ENCODE results near the gene FHIT. TPM values are rescaled to one million over a fixed set of nuclear protein-coding genes. Genes with fewer than 3 reads are reported as not detected.

FHIT gene
- total and polyA plus RNA-seq, 2 experiments from 2014 or later, result 9.7 to 16.2 TPM

DNA sequence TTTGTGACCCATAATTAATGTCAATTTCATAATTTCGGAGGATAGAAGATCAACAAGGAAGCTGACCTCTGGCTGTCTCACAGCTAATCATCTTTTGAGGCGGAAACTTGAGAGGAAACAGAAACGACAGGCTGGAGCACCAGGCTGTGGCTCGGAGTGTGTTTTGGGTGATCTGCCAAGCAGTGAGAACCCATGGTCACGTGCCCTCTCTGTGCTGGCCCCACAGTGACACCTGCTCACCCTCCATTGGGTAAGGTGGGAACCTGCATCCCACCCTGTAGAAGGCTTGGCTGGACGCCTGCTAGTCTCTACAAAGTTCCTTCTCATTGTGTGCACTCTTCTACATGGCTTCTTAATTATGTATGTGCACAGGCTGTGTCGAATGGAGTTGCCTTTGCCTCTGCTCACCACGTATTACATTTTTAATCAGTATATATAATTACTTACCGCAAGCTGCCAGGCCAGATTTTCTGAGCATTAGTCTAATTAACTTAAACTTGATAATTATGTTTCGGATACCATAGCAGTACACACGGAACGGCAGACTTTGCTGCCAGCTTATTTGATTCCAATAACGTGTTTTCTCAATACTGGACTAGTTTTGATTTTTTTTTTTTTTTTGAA, 1482.0 kb downstream of the FHIT start:
- H3K4me3 ChIP-seq, result no peak overlapping the region
- TF ChIP-seq EZH2 (IDR thresholded peaks at IDR 0.05; ENCODE audit: borderline replicate concordance) (no peak), EZH2phosphoT487 (IDR thresholded peaks at IDR 0.05; ENCODE audit: low read depth, severe bottlenecking, unreplicated experiment) (no peak)
- TF ChIP-seq, protein P1, sequence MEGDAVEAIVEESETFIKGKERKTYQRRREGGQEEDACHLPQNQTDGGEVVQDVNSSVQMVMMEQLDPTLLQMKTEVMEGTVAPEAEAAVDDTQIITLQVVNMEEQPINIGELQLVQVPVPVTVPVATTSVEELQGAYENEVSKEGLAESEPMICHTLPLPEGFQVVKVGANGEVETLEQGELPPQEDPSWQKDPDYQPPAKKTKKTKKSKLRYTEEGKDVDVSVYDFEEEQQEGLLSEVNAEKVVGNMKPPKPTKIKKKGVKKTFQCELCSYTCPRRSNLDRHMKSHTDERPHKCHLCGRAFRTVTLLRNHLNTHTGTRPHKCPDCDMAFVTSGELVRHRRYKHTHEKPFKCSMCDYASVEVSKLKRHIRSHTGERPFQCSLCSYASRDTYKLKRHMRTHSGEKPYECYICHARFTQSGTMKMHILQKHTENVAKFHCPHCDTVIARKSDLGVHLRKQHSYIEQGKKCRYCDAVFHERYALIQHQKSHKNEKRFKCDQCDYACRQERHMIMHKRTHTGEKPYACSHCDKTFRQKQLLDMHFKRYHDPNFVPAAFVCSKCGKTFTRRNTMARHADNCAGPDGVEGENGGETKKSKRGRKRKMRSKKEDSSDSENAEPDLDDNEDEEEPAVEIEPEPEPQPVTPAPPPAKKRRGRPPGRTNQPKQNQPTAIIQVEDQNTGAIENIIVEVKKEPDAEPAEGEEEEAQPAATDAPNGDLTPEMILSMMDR (IDR thresholded peaks at IDR 0.05; ENCODE audit: poor library complexity), result no peak
- no peak for DNase-seq (ENCODE audit: low spot score)
- no peaks in the 10 kb centered on the region for H4K20me1 ChIP-seq (ENCODE audit: insufficient read depth, poor library complexity, severe bottlenecking)
- H3K4me1 ChIP-seq (ENCODE audit: insufficient read depth), result peaks cover 11% of the 10 kb centered on the region
- no peaks in the 10 kb centered on the region for H3K79me2 ChIP-seq
- no peak overlapping the region for H3K27ac ChIP-seq
- H3K9me3 ChIP-seq (ENCODE audit: low read depth), result no peaks in the 10 kb centered on the region
- H3K4me2 ChIP-seq, result no peak overlapping the region
- no peak overlapping the region for H2AFZ ChIP-seq
- WGBS (ENCODE audit: low lambda C conversion rate, missing lambda C conversion rate), result 96% methylated on average over 13 of the region's 13 CpGs
- no peaks in the 10 kb centered on the region for H3K36me3 ChIP-seq (replicated peaks; ENCODE audit: insufficient read depth, low read depth)
- no peaks in the 10 kb centered on the region for H3K9me2 ChIP-seq (replicated peaks; ENCODE audit: insufficient read depth)
- H3K27me3 ChIP-seq, result no peaks in the 10 kb centered on the region

DNA sequence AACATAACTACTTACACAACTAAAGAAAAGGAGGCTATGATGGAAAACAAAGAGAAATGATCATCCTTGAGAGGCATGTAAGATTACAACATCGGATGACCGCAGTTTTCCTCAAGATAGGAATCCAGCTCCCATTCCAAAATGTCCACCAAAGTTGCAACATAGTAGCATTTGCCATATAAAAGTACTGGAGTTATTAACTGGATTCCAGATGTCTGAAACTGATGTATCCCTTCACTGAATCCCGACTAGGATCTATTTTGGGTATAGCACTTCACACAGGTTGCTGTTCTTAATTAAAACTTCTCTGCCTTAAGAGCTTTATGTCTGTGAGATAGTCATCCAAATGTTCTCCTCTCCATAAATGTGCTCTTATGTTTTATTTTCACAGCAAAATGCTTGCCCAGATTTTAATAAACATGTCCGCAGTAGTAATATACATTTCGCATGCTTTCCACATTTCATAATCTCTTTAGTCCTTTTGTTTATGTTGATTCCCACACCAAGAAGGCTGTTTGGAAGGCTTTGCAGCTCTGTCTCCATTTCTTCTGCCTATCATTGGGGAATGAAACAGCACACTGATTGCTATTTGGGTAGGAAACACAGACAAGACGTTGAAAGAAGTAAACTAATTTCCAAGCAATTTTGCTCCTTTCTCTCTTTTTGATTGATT, 1484.9 kb downstream of the FHIT start:
- Histone ChIP-seq H3K79me2 (no peaks in the 10 kb centered on the region), H3K27me3 (no peaks in the 10 kb centered on the region), H3K4me2 (no peak overlapping the region), H3K27ac (no peak overlapping the region), H4K20me1 (ENCODE audit: insufficient read depth, poor library complexity, severe bottlenecking) (no peaks in the 10 kb centered on the region), H2AFZ (no peak overlapping the region), H3K4me3 (no peak overlapping the region), H3K9me3 (ENCODE audit: low read depth) (no peaks in the 10 kb centered on the region), H3K36me3 (replicated peaks; ENCODE audit: insufficient read depth, low read depth) (no peaks in the 10 kb centered on the region), H3K9me2 (replicated peaks; ENCODE audit: insufficient read depth) (no peaks in the 10 kb centered on the region), H3K4me1 (ENCODE audit: insufficient read depth) (peaks cover 25% of the 10 kb centered on the region)
- WGBS (ENCODE audit: low lambda C conversion rate, missing lambda C conversion rate), result 64% methylated on average over 6 of the region's 6 CpGs
- DNase-seq (ENCODE audit: low spot score), result peak; percentile 25
- TF ChIP-seq EZH2 (IDR thresholded peaks at IDR 0.05; ENCODE audit: borderline replicate concordance) (no peak), EZH2phosphoT487 (IDR thresholded peaks at IDR 0.05; ENCODE audit: low read depth, severe bottlenecking, unreplicated experiment) (no peak)
- TF ChIP-seq, protein P1 (IDR thresholded peaks at IDR 0.05; ENCODE audit: poor library complexity), result no peak

DNA sequence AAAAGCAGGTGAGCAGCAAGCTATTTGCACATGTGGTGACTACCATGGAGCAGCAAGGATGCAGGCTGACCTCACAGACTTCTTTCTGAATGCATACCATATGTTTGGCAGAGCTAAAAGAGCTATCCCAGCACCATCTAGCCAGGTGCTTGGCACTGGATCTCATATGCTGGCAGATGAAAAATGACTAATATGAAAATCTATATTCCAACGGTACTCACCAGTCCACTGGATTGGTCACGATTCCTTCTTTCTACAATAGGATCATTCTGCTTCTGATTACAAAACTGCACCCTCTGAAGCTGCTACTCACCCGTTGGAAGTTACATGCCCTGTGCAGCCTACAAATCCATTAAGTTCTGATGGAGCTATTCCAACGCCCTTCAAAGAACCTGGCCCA, 1487.1 kb downstream of the FHIT start:
- 84% methylated on average over 4 of the region's 4 CpGs for WGBS (ENCODE audit: low lambda C conversion rate, missing lambda C conversion rate)
- Histone ChIP-seq H4K20me1 (ENCODE audit: insufficient read depth, poor library complexity, severe bottlenecking) (no peaks in the 10 kb centered on the region), H3K27ac (no peak overlapping the region), H3K27me3 (no peaks in the 10 kb centered on the region), H3K9me2 (replicated peaks; ENCODE audit: insufficient read depth) (no peaks in the 10 kb centered on the region), H3K9me3 (ENCODE audit: low read depth) (no peaks in the 10 kb centered on the region), H3K4me3 (no peak overlapping the region), H3K79me2 (no peaks in the 10 kb centered on the region), H3K4me2 (no peak overlapping the region), H2AFZ (no peak overlapping the region), H3K4me1 (ENCODE audit: insufficient read depth) (peaks cover 27% of the 10 kb centered on the region), H3K36me3 (replicated peaks; ENCODE audit: insufficient read depth, low read depth) (no peaks in the 10 kb centered on the region)
- no peak for DNase-seq (ENCODE audit: low spot score)
- TF ChIP-seq EZH2 (IDR thresholded peaks at IDR 0.05; ENCODE audit: borderline replicate concordance) (no peak), EZH2phosphoT487 (IDR thresholded peaks at IDR 0.05; ENCODE audit: low read depth, severe bottlenecking, unreplicated experiment) (no peak)
- TF ChIP-seq, protein P1 (IDR thresholded peaks at IDR 0.05; ENCODE audit: poor library complexity), result no peak

Data from hepatocyte (in vitro differentiated cells).